ENCODE data around the gene SCP2. TPM values are rescaled to one million over a fixed set of nuclear protein-coding genes. Genes with fewer than 3 reads are reported as not detected.

Gene SCP2
- total RNA-seq, 2 donors from 2014 or later: 124 to 241 TPM

GRCh38 chr1:52925571-52926005, 1.5 kb upstream of the SCP2 start:
- no peaks in the 10 kb centered on the region for H3K36me3 ChIP-seq
- DNase-seq (ENCODE audit: low spot score): no peak
- no peak overlapping the region for H3K4me3 ChIP-seq
- no peak overlapping the region for H3K27ac ChIP-seq
- intact Hi-C loops (cut with DNase I): no loop called here
- H3K9me3 ChIP-seq: no peaks in the 10 kb centered on the region
- TF ChIP-seq CTCF (IDR thresholded peaks at IDR 0.05): no peak
- no peak for TF ChIP-seq POLR2A (IDR thresholded peaks at IDR 0.05)
- no peak for TF ChIP-seq POLR2AphosphoS5 (IDR thresholded peaks at IDR 0.05)
- no peaks in the 10 kb centered on the region for H3K27me3 ChIP-seq (replicated peaks; ENCODE audit: insufficient read depth)
- no peaks in the 10 kb centered on the region for H3K4me1 ChIP-seq (replicated peaks)
- WGBS: 43% methylated on average over 5 of the region's 5 CpGs

GRCh38 chr1:52926864-52927211, 238 bp upstream of the SCP2 start:
- WGBS: 18% methylated on average over 12 of the region's 12 CpGs
- no peak for DNase-seq (ENCODE audit: low spot score)
- no peaks in the 10 kb centered on the region for H3K4me1 ChIP-seq (replicated peaks)
- no peaks in the 10 kb centered on the region for H3K27me3 ChIP-seq (replicated peaks; ENCODE audit: insufficient read depth)
- H3K27ac ChIP-seq: peak overlapping the region; percentile 81 to 83
- H3K36me3 ChIP-seq: no peaks in the 10 kb centered on the region
- intact Hi-C loops (cut with DNase I): no loop called here
- no peak for TF ChIP-seq POLR2AphosphoS5 (IDR thresholded peaks at IDR 0.05)
- TF ChIP-seq POLR2A (IDR thresholded peaks at IDR 0.05): no peak
- no peak for TF ChIP-seq CTCF (IDR thresholded peaks at IDR 0.05)
- H3K4me3 ChIP-seq: peak overlapping the region; percentile 64 to 72
- H3K9me3 ChIP-seq: no peaks in the 10 kb centered on the region

DNA sequence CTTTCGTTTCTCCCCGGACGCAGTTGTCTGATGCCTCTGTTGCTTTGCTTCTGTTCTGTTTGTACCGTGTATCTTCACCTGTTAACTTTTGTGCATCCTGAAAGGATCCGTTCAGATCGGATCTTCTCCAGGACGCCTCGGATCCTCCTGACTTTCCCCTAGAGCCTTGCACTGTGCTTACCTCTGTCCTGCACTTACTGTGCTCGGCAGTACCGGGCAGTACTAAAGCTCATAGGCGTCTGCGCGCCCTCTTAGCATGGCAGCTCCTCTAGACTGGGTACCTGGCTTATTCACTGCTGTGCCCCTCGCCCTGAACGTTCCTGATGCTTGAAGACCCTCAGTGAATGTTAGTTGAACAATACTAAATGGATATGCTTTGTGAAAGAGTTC, 934 bp downstream of the SCP2 start:
- WGBS: 24% methylated on average over 15 of the region's 15 CpGs
- Histone ChIP-seq H3K27me3 (replicated peaks; ENCODE audit: insufficient read depth) (no peaks in the 10 kb centered on the region), H3K9me3 (no peaks in the 10 kb centered on the region), H3K4me1 (replicated peaks) (no peaks in the 10 kb centered on the region), H3K27ac (peak overlapping the region; percentile 81 to 83), H3K36me3 (no peaks in the 10 kb centered on the region), H3K4me3 (peak overlapping the region; percentile 64 to 72)
- DNase-seq (ENCODE audit: low spot score): no peak
- intact Hi-C loops (cut with DNase I): no loop called here
- TF ChIP-seq POLR2AphosphoS5 (IDR thresholded peaks at IDR 0.05) (no peak), POLR2A (IDR thresholded peaks at IDR 0.05) (no peak), CTCF (IDR thresholded peaks at IDR 0.05) (no peak)

DNA sequence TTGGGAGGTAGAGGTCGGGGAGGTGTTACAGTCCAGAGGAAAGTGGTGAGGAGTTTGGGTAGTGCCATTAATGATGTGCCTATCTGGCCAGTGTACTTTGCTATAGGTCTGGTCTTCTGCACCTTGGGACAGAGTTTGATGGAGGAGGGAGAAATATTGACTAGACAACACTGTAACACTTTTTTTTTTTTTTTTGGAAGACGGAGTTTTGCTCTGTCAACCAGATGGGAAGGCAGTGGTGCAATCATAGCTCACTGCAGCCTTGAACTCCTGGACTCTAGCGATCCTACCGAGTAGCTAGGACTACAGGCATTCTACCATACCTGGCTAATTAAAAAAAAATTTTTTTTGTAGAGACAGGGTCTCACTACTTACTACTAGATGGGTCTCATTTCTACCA, 1.9 kb downstream of the SCP2 start:
- Histone ChIP-seq H3K4me3 (no peak overlapping the region), H3K36me3 (no peaks in the 10 kb centered on the region), H3K27me3 (replicated peaks; ENCODE audit: insufficient read depth) (no peaks in the 10 kb centered on the region), H3K4me1 (replicated peaks) (no peaks in the 10 kb centered on the region), H3K27ac (no peak overlapping the region), H3K9me3 (no peaks in the 10 kb centered on the region)
- WGBS: 96% methylated on average over 4 of the region's 4 CpGs
- TF ChIP-seq POLR2A (IDR thresholded peaks at IDR 0.05) (no peak), CTCF (IDR thresholded peaks at IDR 0.05) (no peak), POLR2AphosphoS5 (IDR thresholded peaks at IDR 0.05) (no peak)
- intact Hi-C loops (cut with DNase I): no loop called here
- no peak for DNase-seq (ENCODE audit: low spot score)

- Histone ChIP-seq H3K36me3 (no peaks in the 10 kb centered on the region), H3K4me3 (no peak overlapping the region), H3K27ac (no peak overlapping the region), H3K4me1 (replicated peaks) (no peaks in the 10 kb centered on the region), H3K9me3 (no peaks in the 10 kb centered on the region), H3K27me3 (replicated peaks; ENCODE audit: insufficient read depth) (no peaks in the 10 kb centered on the region)
- no peak for DNase-seq (ENCODE audit: low spot score)
- TF ChIP-seq POLR2AphosphoS5 (IDR thresholded peaks at IDR 0.05): no peak
- TF ChIP-seq POLR2A (IDR thresholded peaks at IDR 0.05): no peak
- TF ChIP-seq CTCF (IDR thresholded peaks at IDR 0.05): no peak
- WGBS: 76% methylated on average over 3 of the region's 3 CpGs
- intact Hi-C loops (cut with DNase I): no loop called here
Observed at GRCh38 chr1:52937433-52938182, 10.5 kb downstream of the SCP2 start.
